H9 (cell line): Measurements from ENCODE around the gene DNMBP. TPM values are rescaled to one million over a fixed set of nuclear protein-coding genes. Genes with fewer than 3 reads are reported as not detected.

Experiments used
- DNase-seq: peaks from one replicate; pipeline ENCODE4 v3.0.0-alpha.2; 2017
- H2AFZ ChIP-seq: one replicate; pipeline ENCODE4 v1.6.1; 2013; ENCODE audit warnings: mild to moderate bottlenecking, low read length, control low read depth, moderate library complexity
- H2AK5ac ChIP-seq: 2 replicates; pipeline ENCODE4 v1.6.1; 2013; ENCODE audit warnings: low read length, control low read depth, mixed read lengths; ENCODE audit not compliant: insufficient read length
- H2BK120ac ChIP-seq: one replicate; pipeline ENCODE4 v1.6.1; 2013; ENCODE audit warnings: low read depth, mild to moderate bottlenecking, low read length, control low read depth, inconsistent platforms; ENCODE audit not compliant: poor library complexity, severe bottlenecking
- H2BK12ac ChIP-seq: 2 replicates; pipeline ENCODE4 v1.6.1; 2013; ENCODE audit warnings: low read length, control low read depth, mixed read lengths, low read depth; ENCODE audit not compliant: insufficient read length
- H2BK15ac ChIP-seq: 2 replicates; pipeline ENCODE4 v1.6.1; 2013; ENCODE audit warnings: low read depth, low read length, control low read depth
- H2BK20ac ChIP-seq: one replicate; pipeline ENCODE4 v1.6.1; 2013; ENCODE audit warnings: low read depth, mild to moderate bottlenecking, low read length, control low read depth, inconsistent platforms; ENCODE audit not compliant: poor library complexity, severe bottlenecking
- H2BK5ac ChIP-seq: 2 replicates; pipeline ENCODE4 v1.6.1; 2013; ENCODE audit warnings: low read length, control low read depth, mixed read lengths; ENCODE audit not compliant: insufficient read length
- H3K14ac ChIP-seq: 2 replicates; pipeline ENCODE4 v1.6.1; 2013; ENCODE audit warnings: low read length, control low read depth; ENCODE audit not compliant: insufficient read depth
- H3K18ac ChIP-seq: 2 replicates; pipeline ENCODE4 v1.6.1; 2013; ENCODE audit warnings: low read depth, mild to moderate bottlenecking, mixed read lengths, low read length, control low read depth; ENCODE audit not compliant: insufficient read length
- H3K23ac ChIP-seq: 2 replicates; pipeline ENCODE4 v1.6.1; 2013; ENCODE audit warnings: low read length, control low read depth, mixed read lengths, low read depth; ENCODE audit not compliant: insufficient read length
- H3K23me2 ChIP-seq: 2 replicates; pipeline ENCODE4 v1.6.1; 2013; ENCODE audit warnings: low read depth, mild to moderate bottlenecking, mixed read lengths, low read length, control low read depth; ENCODE audit not compliant: insufficient read length, poor library complexity, severe bottlenecking
- H3K27ac ChIP-seq: 2 replicates; pipeline ENCODE4 v1.5.1; 2013; ENCODE audit warnings: low read length, control low read depth, mixed read lengths, low read depth; ENCODE audit not compliant: insufficient read length
- H3K27me3 ChIP-seq: 2 replicates; pipeline ENCODE4 v1.6.1; 2013; ENCODE audit warnings: low read length, control low read depth, inconsistent platforms; ENCODE audit not compliant: insufficient read depth
- H3K4ac ChIP-seq: 2 replicates; pipeline ENCODE4 v1.6.1; 2013; ENCODE audit warnings: low read depth, mild to moderate bottlenecking, control low read depth, inconsistent platforms, low read length, moderate library complexity
- H3K4me1 ChIP-seq: 2 replicates; pipeline ENCODE4 v1.6.1; 2013; ENCODE audit warnings: low read length, control low read depth, inconsistent platforms; ENCODE audit not compliant: insufficient read depth
- H3K4me2 ChIP-seq: 2 replicates; pipeline ENCODE4 v1.6.1; 2013; ENCODE audit warnings: low read length, control low read depth, mixed read lengths; ENCODE audit not compliant: insufficient read length, insufficient read depth
- H3K56ac ChIP-seq: 2 replicates; pipeline ENCODE4 v1.6.1; 2013; ENCODE audit warnings: low read depth, mild to moderate bottlenecking, mixed read lengths, low read length, control low read depth; ENCODE audit not compliant: insufficient read length
- H3K79me1 ChIP-seq: 2 replicates; pipeline ENCODE4 v1.6.1; 2013; ENCODE audit warnings: low read depth, mild to moderate bottlenecking, moderate library complexity, low read length, control low read depth, inconsistent platforms; ENCODE audit not compliant: insufficient read depth, poor library complexity, severe bottlenecking
- H3K79me2 ChIP-seq: 2 replicates; pipeline ENCODE4 v1.6.1; 2013; ENCODE audit warnings: low read length, control low read depth, inconsistent platforms; ENCODE audit not compliant: insufficient read depth
- H3K9ac ChIP-seq: 2 replicates; pipeline ENCODE4 v1.6.1; 2013; ENCODE audit warnings: low read length, control low read depth, mixed read lengths; ENCODE audit not compliant: insufficient read length; ENCODE audit errors: extremely low read depth
- H3K9me3 ChIP-seq: one replicate; pipeline ENCODE4 v1.6.1; 2013; ENCODE audit warnings: low read depth, low read length, inconsistent platforms; ENCODE audit not compliant: control insufficient read depth
- H3T11ph ChIP-seq: one replicate; pipeline ENCODE4 v1.6.1; 2013; ENCODE audit warnings: mild to moderate bottlenecking, low read length, control low read depth, inconsistent platforms
- H4K20me1 ChIP-seq: one replicate; pipeline ENCODE4 v1.6.1; 2013; ENCODE audit not compliant: control insufficient read depth, insufficient read length, insufficient read depth
- H4K5ac ChIP-seq: 2 replicates; pipeline ENCODE4 v1.6.1; 2013; ENCODE audit warnings: low read depth, mild to moderate bottlenecking, mixed read lengths, low read length, control low read depth; ENCODE audit not compliant: insufficient read length
- H4K8ac ChIP-seq: replicated peaks from 2 replicates; pipeline ENCODE4 v1.6.1; 2013; ENCODE audit warnings: low read length, control low read depth, mixed read lengths, low read depth; ENCODE audit not compliant: insufficient read length
- H4K91ac ChIP-seq: 2 replicates; pipeline ENCODE4 v1.6.1; 2013; ENCODE audit warnings: low read depth, mild to moderate bottlenecking, moderate library complexity, mixed read lengths, low read length, control low read depth; ENCODE audit not compliant: insufficient read length
- H3K27ac Mint-ChIP-seq, 3 experiments: 2 replicates in 2 of 3; 3 replicates in 1 of 3; pipeline ENCODE4 v1.8.0; 2020 to 2021; ENCODE audit warnings: mixed read lengths in 3 of 3, mild to moderate bottlenecking in 1 of 3, moderate library complexity in 1 of 3
- H3K27me3 Mint-ChIP-seq: 2 replicates; pipeline ENCODE4 v1.8.0; 2021; ENCODE audit warnings: low read depth, mild to moderate bottlenecking, moderate library complexity, mixed read lengths
- H3K36me3 Mint-ChIP-seq, 3 experiments: 2 replicates in 2 of 3; 3 replicates in 1 of 3; pipeline ENCODE4 v1.8.0; 2020 to 2021; ENCODE audit warnings: low read depth in 3 of 3, mixed read lengths in 3 of 3; ENCODE audit not compliant: insufficient read depth in 1 of 3
- H3K4me1 Mint-ChIP-seq, 2 experiments: 2 replicates each; pipeline ENCODE4 v1.8.0; 2020; ENCODE audit warnings: mixed read lengths in 2 of 2
- H3K4me3 Mint-ChIP-seq, 2 experiments: 2 replicates in 1 of 2; 3 replicates in 1 of 2; pipeline ENCODE4 v1.8.0; 2020 to 2021; ENCODE audit warnings: mild to moderate bottlenecking in 2 of 2, mixed read lengths in 2 of 2, moderate library complexity in 1 of 2
- H3K9me3 Mint-ChIP-seq, 2 experiments: 2 replicates in 1 of 2; 3 replicates in 1 of 2; pipeline ENCODE4 v1.8.0; 2020; ENCODE audit warnings: mild to moderate bottlenecking in 2 of 2, mixed read lengths in 2 of 2, moderate library complexity in 1 of 2
- CTCF ChIP-seq: fragments of 200-600 bp; sonication (generic); conservative IDR thresholded peaks from 3 replicates; pipeline ENCODE4 v1.8.0; 2021; ENCODE audit warnings: antibody characterized with exemption, mild to moderate bottlenecking
- WGBS: extraction: QIAGEN DNeasy Blood & Tissue Kit; methylation state at CpG from one replicate; pipeline ENCODE4 v1.1.7; 2013; ENCODE audit warnings: missing lambda C conversion rate, low lambda C conversion rate, mixed read lengths; ENCODE audit not compliant: insufficient read length; ENCODE audit errors: extremely low coverage; 5-methylcytosine and 5-hydroxymethylcytosine counted together
- total RNA-seq: library from RNA; stranded (reverse); gene quantifications from 2 replicates; pipeline ENCODE4 v1.2.1, GENCODE V29; 2021

DNMBP gene
- total RNA-seq, 1 experiment from 2014 or later: 25.6 TPM

DNA sequence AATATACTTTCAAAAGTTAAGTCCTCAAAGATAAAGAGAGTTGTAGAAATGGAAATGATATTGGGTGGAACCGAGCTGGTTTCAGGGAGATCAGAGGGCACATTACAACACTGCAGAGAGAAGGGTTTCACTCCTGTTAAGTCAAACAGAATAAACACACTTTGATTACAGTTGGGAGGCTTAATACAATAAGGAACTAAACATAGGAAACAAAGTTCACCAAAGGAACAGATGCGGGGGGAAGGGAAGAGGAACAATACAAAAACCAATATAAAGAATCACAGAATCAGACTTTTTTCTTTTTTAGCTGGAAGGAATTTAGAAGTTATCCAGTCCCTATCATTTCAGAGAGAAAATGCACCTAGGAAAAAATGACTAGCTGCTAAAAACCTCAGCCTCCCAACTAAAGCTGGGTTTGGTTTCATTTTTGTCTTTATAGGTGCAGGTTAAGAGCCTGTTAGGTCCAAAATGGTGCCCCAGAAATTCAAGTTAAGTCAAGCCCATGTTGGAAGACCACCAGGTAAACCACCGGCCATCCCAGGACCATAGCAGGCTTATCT, 81.9 kb downstream of the DNMBP start:
- no peaks in the 10 kb centered on the region for H3K36me3 Mint-ChIP-seq
- no peak overlapping the region for H4K91ac ChIP-seq
- H3K9ac ChIP-seq: no peak overlapping the region
- H3K79me2 ChIP-seq: no peaks in the 10 kb centered on the region
- H3K9me3 Mint-ChIP-seq: no peaks in the 10 kb centered on the region
- H4K20me1 ChIP-seq: no peaks in the 10 kb centered on the region
- no peaks in the 10 kb centered on the region for H3K27me3 Mint-ChIP-seq
- no peak overlapping the region for H3K4me3 Mint-ChIP-seq
- DNase-seq: no peak
- no peak overlapping the region for H2AFZ ChIP-seq
- no peak overlapping the region for H3K4ac ChIP-seq
- no peak overlapping the region for H2BK20ac ChIP-seq
- peaks cover 41 to 47% of the 10 kb centered on the region in 2 experiments for H3K4me1 Mint-ChIP-seq
- no peaks in the 10 kb centered on the region for H3K9me3 ChIP-seq
- H3K27ac Mint-ChIP-seq: 0 out of 7 replicates have a peak overlapping the region, but pooled peaks of 1 of the 3 experiments have one; percentile 7
- no peak overlapping the region for H4K5ac ChIP-seq
- no peaks in the 10 kb centered on the region for H3K79me1 ChIP-seq
- no peak overlapping the region for H2BK12ac ChIP-seq
- no peaks in the 10 kb centered on the region for H3K27me3 ChIP-seq
- no peak overlapping the region for H3K27ac ChIP-seq
- H3K4me1 ChIP-seq: peaks cover 12% of the 10 kb centered on the region; the same call in 1 of the 2 replicates
- no peak overlapping the region for H2BK15ac ChIP-seq
- no peak for TF ChIP-seq CTCF
- H3K14ac ChIP-seq: no peak overlapping the region
- no peak overlapping the region for H2BK120ac ChIP-seq
- H3K23me2 ChIP-seq: no peaks in the 10 kb centered on the region
- no CpG with 5 or more reads among the region's 3 CpGs for WGBS
- no peak overlapping the region for H3T11ph ChIP-seq
- H3K4me2 ChIP-seq: no peak overlapping the region
- no peak overlapping the region for H4K8ac ChIP-seq
- H3K23ac ChIP-seq: no peak overlapping the region
- no peak overlapping the region for H3K18ac ChIP-seq
- H3K56ac ChIP-seq: no peak overlapping the region
- H2AK5ac ChIP-seq: no peak overlapping the region
- H2BK5ac ChIP-seq: no peak overlapping the region
